Thyroid gland (tissue), 4 donors: ENCODE results near the gene DNM3.

ENCODE experiments used
- CTCF ChIP-seq, 6 experiments: fragments of 200-600 bp in 3 of 6; fragments of 450-650 bp in 3 of 6; sonication (generic) in 3 of 6; IDR thresholded peaks; one replicate each; pipeline ENCODE4 v1.5.1; 2016 to 2019; ENCODE audit warnings: antibody characterized with exemption in 6 of 6, mild to moderate bottlenecking in 2 of 6, inconsistent platforms in 1 of 6, moderate library complexity in 1 of 6
- POLR2A ChIP-seq, 2 donors: fragments of 450-650 bp; IDR thresholded peaks; one replicate each; pipeline ENCODE4 v1.6.1; 2017; ENCODE audit warnings: antibody characterized with exemption in 2 of 2, mild to moderate bottlenecking in 2 of 2, moderate library complexity in 1 of 2

- TF ChIP-seq CTCF (IDR thresholded peaks at IDR 0.05) (no peak), POLR2A (IDR thresholded peaks at IDR 0.05) (no peak)
Observed at GRCh38 chr1:172455451-172455850, 614.2 kb downstream of the DNM3 start.
